Effector memory CD4-positive, alpha-beta T cell (primary cell): Measurements from ENCODE around the gene KRTAP10-5.
"Not testable (repeated sequence)": the region's sequence is repeated elsewhere in the genome, so short reads cannot be mapped to it uniquely, and the experiment has no call there.

ENCODE experiments used
- DNase-seq, 3 donors: peaks; one replicate each; pipeline ENCODE4 v3.0.0-alpha.2; 2020
- H3K27ac ChIP-seq: 2 replicates; pipeline ENCODE4 v1.7.0; 2013; ENCODE audit warnings: mild to moderate bottlenecking, low read length, moderate library complexity; ENCODE audit not compliant: insufficient read depth, poor library complexity, severe bottlenecking
- H3K27me3 ChIP-seq: replicated peaks from 2 replicates; pipeline ENCODE4 v1.7.0; 2013; ENCODE audit warnings: mild to moderate bottlenecking, low read length; ENCODE audit not compliant: insufficient read depth, control insufficient read depth, poor library complexity, severe bottlenecking
- H3K36me3 ChIP-seq: 2 replicates; pipeline ENCODE4 v1.7.0; 2013; ENCODE audit warnings: mild to moderate bottlenecking, low read length, moderate library complexity; ENCODE audit not compliant: control insufficient read depth, insufficient read depth
- H3K4me1 ChIP-seq: 2 replicates; pipeline ENCODE4 v1.7.0; 2013; ENCODE audit warnings: low read length, mild to moderate bottlenecking; ENCODE audit not compliant: control insufficient read depth, insufficient read depth, poor library complexity, severe bottlenecking
- H3K4me3 ChIP-seq: 2 replicates; pipeline ENCODE4 v1.7.0; 2013; ENCODE audit warnings: low read length, low read depth, mild to moderate bottlenecking; ENCODE audit not compliant: insufficient read depth, poor library complexity, severe bottlenecking
- H3K9me3 ChIP-seq: 2 replicates; pipeline ENCODE4 v1.7.0; 2013; ENCODE audit warnings: mild to moderate bottlenecking, low read length, moderate library complexity; ENCODE audit not compliant: control insufficient read depth
- total RNA-seq, 3 donors: gene quantifications; one replicate each; lab custom pipeline; 2026; lab: John Stamatoyannopoulos, UW

KRTAP10-5 gene, protein sequence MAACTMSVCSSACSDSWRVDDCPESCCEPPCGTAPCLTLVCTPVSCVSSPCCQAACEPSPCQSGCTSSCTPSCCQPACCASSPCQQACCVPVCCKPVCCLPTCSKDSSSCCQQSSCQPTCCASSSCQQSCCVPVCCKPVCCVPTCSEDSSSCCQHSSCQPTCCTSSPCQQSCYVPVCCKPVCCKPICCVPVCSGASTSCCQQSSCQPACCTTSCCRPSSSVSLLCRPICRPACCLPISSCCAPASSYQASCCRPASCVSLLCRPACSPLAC
- total RNA-seq: 0 reads per million in 3 donors

DNA sequence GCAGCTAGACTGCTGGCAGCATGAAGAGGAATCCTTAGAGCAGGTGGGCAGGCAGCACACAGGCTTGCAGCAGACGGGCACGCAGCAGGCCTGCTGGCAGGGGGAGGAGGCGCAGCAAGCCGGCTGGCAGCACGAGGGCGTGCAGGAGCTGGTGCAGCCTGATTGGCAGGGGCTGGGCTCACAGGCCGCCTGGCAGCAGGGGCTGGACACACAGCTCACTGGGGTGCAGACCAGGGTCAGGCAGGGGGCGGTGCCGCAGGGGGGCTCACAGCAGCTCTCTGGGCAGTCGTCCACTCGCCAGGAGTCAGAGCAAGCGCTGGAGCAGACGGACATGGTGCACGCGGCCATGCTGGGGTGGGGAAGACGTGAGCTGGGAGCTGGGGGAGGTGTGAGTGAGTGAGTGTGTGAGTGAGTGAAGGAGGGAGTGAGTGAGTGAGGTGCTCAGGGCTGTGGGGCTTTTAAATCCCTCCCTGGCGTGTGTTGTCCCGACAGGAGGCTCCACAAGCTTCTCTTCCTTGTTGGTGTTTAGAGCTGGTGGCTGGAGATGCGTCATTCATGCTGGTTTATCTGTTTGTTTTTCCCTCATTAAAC, at the start of gene KRTAP10-5:
Gene KRTAP10-5, minus strand, starts transcription at position 374 of the 591 bp plus-strand sequence. Its CDS starts 26 bp downstream, at position 348.
- H3K4me1 ChIP-seq, H3K9me3 ChIP-seq, H3K4me3 ChIP-seq, DNase-seq, H3K27me3 ChIP-seq, H3K36me3 ChIP-seq, H3K27ac ChIP-seq: not testable (repeated sequence)

DNA sequence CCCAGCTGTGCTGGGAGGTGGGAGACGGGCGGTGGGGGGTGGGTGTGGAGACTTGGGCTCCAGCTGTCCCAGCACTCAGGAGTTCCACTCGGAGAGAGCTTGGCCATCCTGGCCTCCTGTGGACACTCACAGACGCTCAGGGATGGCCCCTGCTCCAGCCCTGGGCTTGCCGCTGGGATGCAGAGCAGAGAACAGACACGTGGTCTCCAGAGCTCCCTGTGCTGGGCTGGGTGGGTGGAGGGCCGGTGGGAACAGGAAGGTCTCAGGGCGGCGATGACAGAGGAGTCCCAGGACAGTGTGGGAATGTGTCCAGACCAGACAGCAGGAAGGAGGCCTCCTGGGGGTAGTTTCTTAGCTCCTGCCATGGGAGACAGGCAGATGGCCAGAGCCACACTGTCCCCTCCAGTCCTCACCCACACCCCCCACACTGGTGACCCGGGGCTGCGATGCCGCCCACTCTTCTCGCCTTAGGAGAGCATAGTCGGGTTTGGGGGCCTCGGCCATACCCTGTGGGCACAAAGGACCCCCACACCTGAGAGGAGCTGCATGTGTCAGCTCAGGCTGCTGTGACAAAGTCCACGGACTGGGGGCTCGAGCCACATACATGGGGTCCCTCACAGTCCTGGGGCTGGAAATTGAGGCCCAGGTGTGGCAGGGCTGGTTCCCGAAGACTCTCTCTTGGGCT, 48.4 kb upstream of the KRTAP10-5 start:
- DNase-seq: no peak
- no peaks in the 10 kb centered on the region for H3K27me3 ChIP-seq
- H3K4me3 ChIP-seq: no peak overlapping the region
- H3K36me3 ChIP-seq: no peaks in the 10 kb centered on the region
- H3K27ac ChIP-seq: no peak overlapping the region
- H3K4me1 ChIP-seq: peaks cover 18% of the 10 kb centered on the region
- H3K9me3 ChIP-seq: peaks cover 24% of the 10 kb centered on the region

GRCh38 chr21:44627831-44628233, 47.4 kb upstream of the KRTAP10-5 start:
- not testable (repeated sequence) for H3K27ac ChIP-seq, DNase-seq, H3K36me3 ChIP-seq, H3K27me3 ChIP-seq, H3K4me3 ChIP-seq
- H3K9me3 ChIP-seq: peaks cover 24% of the 10 kb centered on the region
- peaks cover 18% of the 10 kb centered on the region for H3K4me1 ChIP-seq

DNA sequence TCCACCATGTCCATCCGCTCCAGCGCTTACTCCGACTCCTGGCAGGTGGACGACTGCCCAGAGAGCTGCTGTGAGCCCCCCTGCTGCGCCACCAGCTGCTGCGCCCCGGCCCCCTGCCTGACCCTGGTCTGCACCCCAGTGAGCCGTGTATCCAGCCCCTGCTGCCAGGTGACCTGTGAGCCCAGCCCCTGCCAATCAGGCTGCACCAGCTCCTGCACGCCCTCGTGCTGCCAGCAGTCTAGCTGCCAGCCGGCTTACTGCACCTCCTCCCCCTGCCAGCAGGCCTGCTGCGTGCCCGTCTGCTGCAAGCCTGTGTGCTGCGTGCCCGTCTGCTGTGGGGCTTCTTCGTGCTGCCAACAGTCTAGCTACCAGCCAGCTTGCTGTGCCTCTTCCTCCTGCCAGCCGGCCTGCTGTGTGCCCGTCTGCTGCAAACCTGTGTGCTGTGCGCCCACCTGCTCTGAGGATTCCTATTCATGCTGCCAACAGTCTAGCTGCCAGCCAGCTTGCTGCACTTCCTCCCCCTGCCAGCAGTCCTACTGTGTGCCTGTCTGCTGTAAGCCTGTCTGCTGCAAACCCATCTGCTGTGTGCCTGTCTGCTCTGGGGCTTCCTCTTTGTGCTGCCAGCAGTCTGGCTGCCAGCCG, 46.9 kb upstream of the KRTAP10-5 start:
- Histone ChIP-seq H3K4me1 (peaks cover 18% of the 10 kb centered on the region), H3K9me3 (peaks cover 24% of the 10 kb centered on the region)
- H3K27me3 ChIP-seq, H3K4me3 ChIP-seq, DNase-seq, H3K27ac ChIP-seq, H3K36me3 ChIP-seq: not testable (repeated sequence)

GRCh38 chr21:44626673-44627143, 46.3 kb upstream of the KRTAP10-5 start, which contains the start of gene KRTAP10-9:
KRTAP10-9 (plus strand) TSS chr21:44627093; CDS start chr21:44627172, 79 bp downstream.
- no peak within 1 kb of the TSS for H3K27ac ChIP-seq
- H3K9me3 ChIP-seq: peaks cover 23% of the 10 kb centered on the region
- no peaks in the 10 kb centered on the region for H3K36me3 ChIP-seq
- no peak for DNase-seq
- H3K4me1 ChIP-seq: peaks cover 18% of the 10 kb centered on the region
- no peak within 1 kb of the TSS for H3K4me3 ChIP-seq
- no peaks in the 10 kb centered on the region for H3K27me3 ChIP-seq

GRCh38 chr21:44626262-44626661, 45.9 kb upstream of the KRTAP10-5 start:
- peaks cover 19% of the 10 kb centered on the region for H3K9me3 ChIP-seq
- H3K36me3 ChIP-seq: no peaks in the 10 kb centered on the region
- no peak overlapping the region for H3K4me3 ChIP-seq
- no peak for DNase-seq
- no peaks in the 10 kb centered on the region for H3K27me3 ChIP-seq
- H3K27ac ChIP-seq: no peak overlapping the region
- peaks cover 18% of the 10 kb centered on the region for H3K4me1 ChIP-seq

DNA sequence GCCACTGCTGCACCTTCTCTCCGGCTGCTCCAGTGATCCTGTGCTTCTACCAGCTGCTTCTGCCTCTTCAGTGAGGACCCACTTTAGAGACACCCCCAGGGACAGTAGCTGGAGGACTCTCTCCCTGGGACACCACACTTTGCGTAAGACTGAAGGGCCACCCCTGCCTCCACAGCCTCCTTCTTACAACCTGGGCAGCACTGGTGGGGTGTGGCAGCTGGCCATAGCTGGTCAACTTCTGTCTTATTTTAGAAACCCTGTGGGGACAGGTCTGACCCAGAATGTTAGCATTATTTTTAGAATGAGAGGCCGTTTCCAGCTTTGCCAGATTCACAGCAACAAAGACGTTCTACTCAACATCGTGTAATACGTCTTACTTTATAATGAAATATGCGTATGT, 45.4 kb upstream of the KRTAP10-5 start:
- no peak for DNase-seq
- Histone ChIP-seq H3K4me3 (no peak overlapping the region), H3K27ac (no peak overlapping the region), H3K4me1 (peaks cover 18% of the 10 kb centered on the region), H3K9me3 (peaks cover 15% of the 10 kb centered on the region), H3K36me3 (no peaks in the 10 kb centered on the region), H3K27me3 (no peaks in the 10 kb centered on the region)

DNA sequence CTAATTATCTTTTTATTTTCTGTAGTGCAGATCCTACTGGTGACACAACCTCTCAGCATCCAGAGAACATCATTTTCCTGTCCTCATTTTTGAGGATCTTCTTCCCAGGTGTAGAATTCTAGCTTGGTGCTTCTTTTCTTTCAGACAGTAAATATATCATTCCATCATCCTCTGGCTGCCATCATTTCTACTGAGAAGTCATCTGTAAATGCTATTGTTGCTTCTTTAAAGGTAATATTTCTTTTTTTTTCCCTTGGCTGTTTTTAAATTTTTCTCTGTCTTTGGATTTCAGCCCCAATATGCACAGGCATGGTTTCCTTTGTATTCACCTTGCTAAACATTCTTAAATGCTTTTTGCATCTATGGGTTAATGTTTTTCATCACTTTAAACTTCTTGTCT, 43.2 kb upstream of the KRTAP10-5 start:
- H3K4me3 ChIP-seq: no peak overlapping the region
- H3K27ac ChIP-seq: no peak overlapping the region
- no peaks in the 10 kb centered on the region for H3K36me3 ChIP-seq
- peaks cover 7% of the 10 kb centered on the region for H3K9me3 ChIP-seq
- peaks cover 14% of the 10 kb centered on the region for H3K4me1 ChIP-seq
- H3K27me3 ChIP-seq: no peaks in the 10 kb centered on the region
- no peak for DNase-seq

GRCh38 chr21:44619886-44620285, 39.5 kb upstream of the KRTAP10-5 start:
- peaks cover 7% of the 10 kb centered on the region for H3K9me3 ChIP-seq
- H3K4me3 ChIP-seq: no peak overlapping the region
- H3K4me1 ChIP-seq: peaks cover 25% of the 10 kb centered on the region
- no peak for DNase-seq
- H3K27ac ChIP-seq: no peak overlapping the region
- H3K27me3 ChIP-seq: no peaks in the 10 kb centered on the region
- no peaks in the 10 kb centered on the region for H3K36me3 ChIP-seq
